Stimulated activated CD4-positive, alpha-beta T cell treated with anti-CD3 and anti-CD28 coated beads, Interleukin-12 subunit alpha, Interleukin-12 subunit beta, amount 100 ng/mL, for 24 hours (primary cell): ENCODE results near the gene NAA50.

Experiments used
- DNase-seq, 2 experiments: peaks; one replicate each; pipeline ENCODE4 v3.0.0-alpha.2; 2020; ENCODE audit warnings: low read depth in 2 of 2

Gene NAA50

DNA sequence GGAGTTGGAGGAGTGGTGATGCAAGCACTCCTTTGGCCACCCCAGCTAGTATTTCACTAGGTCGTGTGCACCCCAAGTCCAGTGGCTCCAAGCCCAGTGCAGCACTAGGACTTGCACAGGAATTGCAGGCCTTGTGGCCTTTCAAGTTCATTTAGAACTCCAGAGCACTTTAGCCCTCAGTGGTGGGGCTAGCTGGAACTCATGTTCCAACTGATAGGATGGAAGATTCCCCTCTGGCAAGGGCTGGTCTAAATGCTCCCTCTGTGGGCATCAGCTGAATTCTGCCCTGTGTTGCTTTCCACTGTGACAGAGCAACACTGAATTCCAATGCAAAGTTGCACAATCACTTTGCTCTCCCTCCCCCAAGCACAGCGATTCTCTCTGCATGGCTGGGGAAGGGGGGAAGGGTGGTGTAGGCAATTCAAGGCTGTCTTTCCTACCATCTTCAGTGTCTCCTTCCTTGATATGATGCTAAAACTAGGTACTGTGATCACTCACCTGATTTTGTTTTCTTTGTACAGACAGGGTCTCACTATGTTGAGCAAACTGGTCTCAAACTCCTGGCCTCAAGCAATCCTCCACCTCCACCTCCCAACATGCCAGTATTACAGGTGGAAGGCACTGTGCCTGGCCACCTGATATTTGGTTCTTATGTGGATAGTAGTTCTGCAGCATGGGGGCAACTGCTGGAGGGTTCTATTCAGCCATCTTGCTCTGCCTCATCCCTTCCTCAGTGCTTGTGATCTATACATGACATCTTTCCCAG lies 59.9 kb downstream of the NAA50 start:
- DNase-seq, result no peak

DNA sequence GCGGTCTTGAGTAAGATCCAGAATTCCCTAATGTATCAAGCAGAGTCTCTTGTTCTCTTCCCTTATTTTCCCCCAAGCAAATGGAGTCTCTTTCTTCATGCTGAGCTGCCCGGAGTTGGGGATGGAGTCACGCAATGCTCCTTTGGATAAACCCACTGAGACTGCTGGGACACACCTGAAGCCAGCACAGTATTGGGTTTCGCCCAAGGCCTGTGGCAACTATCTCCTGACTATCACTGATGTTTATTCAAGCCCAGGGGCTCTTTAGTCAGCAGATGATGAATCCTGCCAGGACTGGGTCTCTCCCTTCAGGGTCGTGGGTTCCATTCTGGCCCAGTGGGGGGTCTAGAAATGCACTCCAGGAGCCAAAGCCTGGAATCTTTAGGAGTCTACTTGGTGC lies 60.9 kb downstream of the NAA50 start:
- no peak for DNase-seq

DNA sequence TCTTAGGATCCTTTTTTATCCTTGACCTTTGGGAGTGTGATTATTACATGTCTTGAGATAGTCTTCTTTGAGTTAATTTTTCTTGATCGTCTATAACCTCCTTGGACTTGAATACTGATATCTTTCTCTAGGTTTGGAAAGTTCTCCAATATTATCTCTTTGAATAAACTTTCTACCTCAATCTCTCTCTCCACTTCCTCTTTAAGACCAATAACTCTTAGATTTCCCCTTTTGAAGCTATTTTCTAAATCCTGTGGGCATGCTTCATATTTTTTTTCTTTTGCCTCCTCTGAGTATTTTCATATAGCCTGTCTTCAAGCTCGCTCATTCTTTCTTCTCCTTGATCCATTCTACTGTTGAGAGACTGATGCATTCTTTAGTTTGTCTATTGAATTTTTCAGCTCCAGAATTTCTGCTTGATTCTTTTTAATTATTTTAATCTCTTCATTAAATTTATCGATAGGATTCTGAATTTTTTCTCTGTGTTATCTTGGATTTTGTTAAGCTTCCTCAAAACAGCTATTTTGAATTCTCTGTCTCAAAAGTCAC lies 61.7 kb downstream of the NAA50 start:
- no peak for DNase-seq

DNA sequence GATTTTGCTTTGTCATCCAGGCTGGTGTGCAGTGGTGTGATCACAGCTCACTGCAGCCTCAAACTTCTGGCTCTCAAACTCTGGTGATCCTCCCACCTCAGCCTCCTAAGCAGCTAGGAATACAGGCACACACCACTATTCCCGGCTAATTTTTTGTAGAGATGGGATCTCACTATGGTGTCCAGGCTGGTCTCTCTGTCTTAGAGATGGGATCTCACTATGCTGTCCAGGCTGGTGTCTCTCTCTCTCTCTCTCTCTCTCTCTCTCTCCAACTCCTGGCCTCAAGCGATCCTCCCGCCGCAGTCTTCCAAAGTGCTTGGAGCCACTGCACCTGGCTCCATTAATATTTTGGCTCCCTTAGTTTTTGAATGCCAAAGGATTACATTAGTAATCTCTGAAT lies 67.3 kb downstream of the NAA50 start:
- DNase-seq, result no peak

DNA sequence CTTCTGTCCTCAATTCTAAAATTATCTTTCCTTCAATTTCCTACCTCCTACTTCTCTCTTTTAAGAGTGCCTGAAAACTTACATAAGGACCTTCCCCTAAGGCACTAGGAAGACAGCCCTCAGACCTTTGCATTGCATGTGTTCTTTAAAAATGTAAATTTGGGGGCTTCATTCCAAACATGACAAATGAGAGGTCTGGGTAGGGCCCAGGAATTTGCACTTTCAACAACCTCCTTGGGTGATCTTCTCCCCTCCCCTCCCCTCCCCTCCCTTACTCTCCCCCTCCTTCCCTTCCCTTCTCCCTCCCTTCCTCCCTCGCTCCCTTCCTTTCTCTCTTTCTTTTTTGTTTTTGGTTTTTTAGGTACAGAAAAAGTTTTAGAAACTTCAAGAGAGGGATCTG lies 68.3 kb downstream of the NAA50 start:
- DNase-seq, result no peak

DNA sequence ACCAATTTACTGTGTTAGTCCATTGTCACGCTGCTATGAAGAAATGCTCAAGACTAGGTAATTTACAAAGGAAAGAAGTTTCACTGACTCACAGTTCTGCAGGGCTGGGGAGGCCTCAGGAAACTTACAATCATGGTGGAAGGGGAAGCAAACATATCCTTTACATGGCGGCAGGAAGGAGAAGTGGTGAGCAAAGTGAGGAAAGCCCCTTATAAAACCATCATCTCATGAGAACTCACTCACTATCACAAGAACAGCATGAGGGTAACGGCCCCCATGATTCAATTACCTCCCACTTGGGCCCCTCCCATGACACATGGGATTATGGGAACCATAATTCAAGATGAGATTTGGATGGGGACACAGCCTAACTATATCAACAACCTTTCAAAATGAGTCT lies 69.8 kb downstream of the NAA50 start:
- DNase-seq, result no peak

DNA sequence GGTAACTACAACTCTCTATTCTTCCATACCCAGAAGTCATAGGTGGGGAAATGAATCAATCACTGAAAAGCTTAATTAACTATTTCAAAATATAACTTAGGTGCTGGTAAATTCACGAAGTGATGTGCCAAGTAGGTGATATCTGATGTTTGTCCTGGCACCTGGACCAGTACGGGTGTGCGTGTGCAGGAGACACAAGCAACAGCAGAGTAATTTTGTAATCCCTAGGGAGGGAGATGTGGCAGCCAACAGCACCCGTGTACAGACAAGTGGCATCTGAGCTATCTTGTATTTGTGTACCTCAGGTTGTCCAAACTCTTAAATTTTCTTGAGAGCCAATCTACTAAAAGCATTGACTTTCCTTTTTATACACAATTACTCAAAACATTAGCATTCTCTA lies 72.5 kb downstream of the NAA50 start:
- no peak for DNase-seq

DNA sequence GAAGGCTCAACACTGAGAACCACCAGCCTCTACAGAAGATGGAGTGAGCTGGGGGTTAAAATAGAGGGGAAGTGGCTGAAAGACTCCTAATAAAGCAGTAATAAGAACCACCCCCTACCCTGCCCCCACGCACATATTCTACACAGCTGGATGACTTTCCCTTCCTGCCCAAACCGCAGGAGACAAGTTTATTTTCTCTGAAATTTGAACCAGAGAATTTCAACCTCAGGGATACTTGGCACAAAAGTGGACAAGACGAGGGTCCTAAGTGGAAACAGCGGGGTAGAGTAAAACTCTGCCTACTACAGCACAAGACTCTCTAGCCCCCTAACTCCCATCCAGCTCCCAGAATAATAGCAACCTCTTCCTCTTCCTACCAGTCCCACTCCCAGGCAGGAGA lies 78.0 kb downstream of the NAA50 start:
- no peak for DNase-seq
